Esophagus muscularis mucosa (tissue), 4 donors: ENCODE measurements around the gene NSUN7.

Source experiments
- CTCF ChIP-seq, 3 experiments: fragments of 200-600 bp in 2 of 3; fragments of 450-650 bp in 1 of 3; sonication (generic) in 2 of 3; IDR thresholded peaks; one replicate each; pipeline ENCODE4 v1.5.1; 2017 to 2019; ENCODE audit warnings: antibody characterized with exemption in 3 of 3, mild to moderate bottlenecking in 2 of 3, moderate library complexity in 1 of 3
- EP300 ChIP-seq: sonication (generic); formaldehyde crosslinking; IDR thresholded peaks from one replicate; pipeline ENCODE4 v1.6.1; 2017; ENCODE audit warnings: antibody characterized with exemption
- POLR2A ChIP-seq: fragments of 450-650 bp; IDR thresholded peaks from one replicate; pipeline ENCODE4 v1.6.1; 2017; ENCODE audit warnings: antibody characterized with exemption, moderate library complexity, mild to moderate bottlenecking, low read depth
- POLR2AphosphoS5 ChIP-seq, 2 donors: sonication (generic); formaldehyde crosslinking; IDR thresholded peaks; one replicate each; pipeline ENCODE4 v1.6.1; 2017; ENCODE audit warnings: antibody characterized with exemption in 2 of 2

GRCh38 chr4:40856840-40857362 lies 107.1 kb downstream of the NSUN7 start:
- TF ChIP-seq CTCF (IDR thresholded peaks at IDR 0.05): no peak
- TF ChIP-seq POLR2A: no peak
- TF ChIP-seq POLR2AphosphoS5 (IDR thresholded peaks at IDR 0.05): no peak
- no peak for TF ChIP-seq EP300
